ENCODE measurements around the gene OR4M2. TPM values are rescaled to one million over a fixed set of nuclear protein-coding genes. Genes with fewer than 3 reads are reported as not detected.
"Not testable (repeated sequence)": the region's sequence is repeated elsewhere in the genome, so short reads cannot be mapped to it uniquely, and the experiment has no call there.

The OR4M2 gene
- total RNA-seq (not detected in 2 replicates), polyA plus RNA-seq (not detected in 2 replicates), polyA minus RNA-seq (ENCODE audit: low replicate concordance) (not detected in 2 replicates)
- not detected in 2 replicates for polyA plus RNA-seq (2012)

DNA sequence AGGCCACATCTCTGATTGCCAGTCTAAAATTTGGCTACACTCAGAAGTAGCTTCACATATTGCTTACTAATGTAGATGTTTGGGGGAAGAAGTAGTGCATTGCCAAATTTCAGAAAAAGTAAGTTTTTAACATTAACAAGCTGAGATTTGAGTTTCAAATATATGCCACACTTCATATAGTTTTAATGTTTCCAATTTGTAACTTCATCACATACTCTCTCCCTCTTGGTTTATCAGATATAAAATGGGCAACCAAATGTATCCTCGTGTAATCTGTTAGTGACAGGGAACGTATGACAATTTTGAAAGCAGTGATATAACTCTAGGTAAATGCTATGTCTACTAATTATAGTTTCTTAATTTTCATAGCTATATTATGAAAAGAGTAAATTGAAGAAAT, at the start of gene OR4M2:
TSS of gene OR4M2 (plus strand) at position 301 of the 400 bp plus-strand sequence. CDS start at position 399, 98 bp downstream.
- H3K4me2 ChIP-seq (ENCODE audit: extremely low read depth, insufficient read depth, low read length); DNase-seq (ENCODE audit: low read depth in 2 of 2); H2AFZ ChIP-seq (ENCODE audit: low read length); H3K27me3 ChIP-seq (ENCODE audit: control insufficient read depth, insufficient read depth, low read length); H3K4me1 ChIP-seq (ENCODE audit: control insufficient read depth, extremely low read depth, insufficient read depth, low read length); H3K27ac ChIP-seq (ENCODE audit: insufficient read depth, low read length); H3K9ac ChIP-seq (ENCODE audit: insufficient read depth, low read length); H4K20me1 ChIP-seq (ENCODE audit: control insufficient read depth, extremely low read depth, insufficient read depth, low read length); H3K36me3 ChIP-seq (ENCODE audit: control insufficient read depth, insufficient read depth, low read length); H3K9me3 ChIP-seq (ENCODE audit: control insufficient read depth, insufficient read depth, low read depth, low read length); H3K4me3 ChIP-seq (replicated peaks in 1 of 4; ENCODE audit: control extremely low read depth in 1 of 4, insufficient read depth in 1 of 4, low read depth in 3 of 4, low read length in 4 of 4); H3K79me2 ChIP-seq (ENCODE audit: control insufficient read depth, insufficient read depth, low read length): not testable (repeated sequence)

GRCh38 chr15:22069267-22069666, 11.1 kb upstream of the OR4M2 start:
- H3K9me3 ChIP-seq (ENCODE audit: control insufficient read depth, insufficient read depth, low read depth, low read length); H3K79me2 ChIP-seq (ENCODE audit: control insufficient read depth, insufficient read depth, low read length); H3K4me1 ChIP-seq (ENCODE audit: control insufficient read depth, extremely low read depth, insufficient read depth, low read length); H3K4me3 ChIP-seq (replicated peaks in 1 of 4; ENCODE audit: control extremely low read depth in 1 of 4, insufficient read depth in 1 of 4, low read depth in 3 of 4, low read length in 4 of 4); H3K27ac ChIP-seq (ENCODE audit: insufficient read depth, low read length); H2AFZ ChIP-seq (ENCODE audit: low read length); DNase-seq (ENCODE audit: low read depth in 2 of 2); H3K9ac ChIP-seq (ENCODE audit: insufficient read depth, low read length); H3K27me3 ChIP-seq (ENCODE audit: control insufficient read depth, insufficient read depth, low read length); H3K4me2 ChIP-seq (ENCODE audit: extremely low read depth, insufficient read depth, low read length); H4K20me1 ChIP-seq (ENCODE audit: control insufficient read depth, extremely low read depth, insufficient read depth, low read length); H3K36me3 ChIP-seq (ENCODE audit: control insufficient read depth, insufficient read depth, low read length): not testable (repeated sequence)

- not testable (repeated sequence) for H3K9ac ChIP-seq (ENCODE audit: insufficient read depth, low read length); H3K27ac ChIP-seq (ENCODE audit: insufficient read depth, low read length); H3K36me3 ChIP-seq (ENCODE audit: control insufficient read depth, insufficient read depth, low read length); H4K20me1 ChIP-seq (ENCODE audit: control insufficient read depth, extremely low read depth, insufficient read depth, low read length); H2AFZ ChIP-seq (ENCODE audit: low read length); H3K9me3 ChIP-seq (ENCODE audit: control insufficient read depth, insufficient read depth, low read depth, low read length); H3K4me3 ChIP-seq (replicated peaks in 1 of 4; ENCODE audit: control extremely low read depth in 1 of 4, insufficient read depth in 1 of 4, low read depth in 3 of 4, low read length in 4 of 4); H3K4me2 ChIP-seq (ENCODE audit: extremely low read depth, insufficient read depth, low read length); DNase-seq (ENCODE audit: low read depth in 2 of 2); H3K79me2 ChIP-seq (ENCODE audit: control insufficient read depth, insufficient read depth, low read length); H3K4me1 ChIP-seq (ENCODE audit: control insufficient read depth, extremely low read depth, insufficient read depth, low read length); H3K27me3 ChIP-seq (ENCODE audit: control insufficient read depth, insufficient read depth, low read length)
Measured at GRCh38 chr15:22081386-22081785, 1.1 kb downstream of the OR4M2 start.

DNA sequence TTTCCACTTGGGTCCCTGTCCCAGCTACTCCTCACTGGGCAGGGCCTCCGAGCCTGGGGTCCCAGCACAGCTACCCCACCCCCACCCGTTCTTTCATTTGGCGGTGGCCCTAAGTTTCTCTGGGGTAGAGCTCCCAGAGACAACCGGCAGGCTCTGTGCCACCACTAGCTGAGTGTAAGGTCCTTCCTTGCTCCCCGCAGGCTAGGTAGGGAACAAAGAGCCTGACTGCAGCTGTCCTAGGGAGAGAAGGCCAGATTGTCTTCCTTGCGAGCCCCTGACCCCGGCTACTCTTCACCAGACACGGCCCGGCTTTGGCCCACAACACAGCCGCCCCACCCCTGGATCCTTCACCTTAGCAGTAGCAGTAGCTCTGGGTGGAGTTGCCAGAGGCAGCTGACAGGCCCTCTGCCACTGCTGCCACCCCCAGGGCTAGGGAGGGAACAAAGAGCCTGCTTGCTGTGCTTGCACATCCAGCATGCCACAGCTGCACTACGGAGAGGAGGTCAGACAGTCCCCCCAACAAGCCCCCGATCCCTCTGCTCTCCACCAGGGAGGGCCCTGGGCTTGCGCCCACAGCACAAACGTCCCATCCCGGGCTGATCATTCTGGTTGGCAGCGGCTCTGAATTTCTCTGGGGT, 18.4 kb downstream of the OR4M2 start:
- H2AFZ ChIP-seq (ENCODE audit: low read length); H3K36me3 ChIP-seq (ENCODE audit: control insufficient read depth, insufficient read depth, low read length); H3K9me3 ChIP-seq (ENCODE audit: control insufficient read depth, insufficient read depth, low read depth, low read length); H3K79me2 ChIP-seq (ENCODE audit: control insufficient read depth, insufficient read depth, low read length); H3K27ac ChIP-seq (ENCODE audit: insufficient read depth, low read length); H4K20me1 ChIP-seq (ENCODE audit: control insufficient read depth, extremely low read depth, insufficient read depth, low read length); H3K9ac ChIP-seq (ENCODE audit: insufficient read depth, low read length); H3K4me1 ChIP-seq (ENCODE audit: control insufficient read depth, extremely low read depth, insufficient read depth, low read length); DNase-seq (ENCODE audit: low read depth in 2 of 2); H3K27me3 ChIP-seq (ENCODE audit: control insufficient read depth, insufficient read depth, low read length); H3K4me3 ChIP-seq (replicated peaks in 1 of 4; ENCODE audit: control extremely low read depth in 1 of 4, insufficient read depth in 1 of 4, low read depth in 3 of 4, low read length in 4 of 4); H3K4me2 ChIP-seq (ENCODE audit: extremely low read depth, insufficient read depth, low read length): not testable (repeated sequence)

- not testable (repeated sequence) for H3K27ac ChIP-seq (ENCODE audit: insufficient read depth, low read length); DNase-seq (ENCODE audit: low read depth in 2 of 2); H3K4me2 ChIP-seq (ENCODE audit: extremely low read depth, insufficient read depth, low read length); H3K4me3 ChIP-seq (replicated peaks in 1 of 4; ENCODE audit: control extremely low read depth in 1 of 4, insufficient read depth in 1 of 4, low read depth in 3 of 4, low read length in 4 of 4); H2AFZ ChIP-seq (ENCODE audit: low read length); H3K9ac ChIP-seq (ENCODE audit: insufficient read depth, low read length); H3K9me3 ChIP-seq (ENCODE audit: control insufficient read depth, insufficient read depth, low read depth, low read length); H3K36me3 ChIP-seq (ENCODE audit: control insufficient read depth, insufficient read depth, low read length); H4K20me1 ChIP-seq (ENCODE audit: control insufficient read depth, extremely low read depth, insufficient read depth, low read length); H3K4me1 ChIP-seq (ENCODE audit: control insufficient read depth, extremely low read depth, insufficient read depth, low read length); H3K79me2 ChIP-seq (ENCODE audit: control insufficient read depth, insufficient read depth, low read length); H3K27me3 ChIP-seq (ENCODE audit: control insufficient read depth, insufficient read depth, low read length)
Measured at GRCh38 chr15:22099289-22099891, 19.1 kb downstream of the OR4M2 start.

DNA sequence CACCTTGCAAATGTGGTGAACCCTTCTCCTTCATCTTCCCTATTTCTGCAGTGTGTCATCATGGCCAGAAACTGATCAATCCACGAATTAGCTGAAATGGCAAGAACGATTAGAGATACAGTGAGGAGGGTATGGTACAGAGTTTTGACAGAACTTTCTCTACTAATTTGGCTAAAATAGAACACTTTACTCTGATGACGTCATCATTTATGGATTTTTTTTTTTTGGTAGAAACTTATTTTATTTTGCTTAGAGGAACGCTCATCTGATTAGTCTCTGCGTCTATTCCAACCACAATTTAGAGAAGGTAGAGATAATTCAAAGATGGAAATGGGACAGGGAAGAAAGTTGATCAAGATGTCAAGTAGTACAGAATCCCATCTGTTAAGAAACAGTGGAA, 41.7 kb downstream of the OR4M2 start:
- H3K79me2 ChIP-seq (ENCODE audit: control insufficient read depth, insufficient read depth, low read length); H3K4me2 ChIP-seq (ENCODE audit: extremely low read depth, insufficient read depth, low read length); H3K4me1 ChIP-seq (ENCODE audit: control insufficient read depth, extremely low read depth, insufficient read depth, low read length); H3K27ac ChIP-seq (ENCODE audit: insufficient read depth, low read length); H3K36me3 ChIP-seq (ENCODE audit: control insufficient read depth, insufficient read depth, low read length); H4K20me1 ChIP-seq (ENCODE audit: control insufficient read depth, extremely low read depth, insufficient read depth, low read length); H3K27me3 ChIP-seq (ENCODE audit: control insufficient read depth, insufficient read depth, low read length); H3K9ac ChIP-seq (ENCODE audit: insufficient read depth, low read length); H3K4me3 ChIP-seq (replicated peaks in 1 of 4; ENCODE audit: control extremely low read depth in 1 of 4, insufficient read depth in 1 of 4, low read depth in 3 of 4, low read length in 4 of 4); H2AFZ ChIP-seq (ENCODE audit: low read length); H3K9me3 ChIP-seq (ENCODE audit: control insufficient read depth, insufficient read depth, low read depth, low read length); DNase-seq (ENCODE audit: low read depth in 2 of 2): not testable (repeated sequence)
